ENCODE measurements around the gene PADI2. TPM values are rescaled to one million over a fixed set of nuclear protein-coding genes. Genes with fewer than 3 reads are reported as not detected.

The PADI2 gene
- total RNA-seq, 2 donors from 2014 or later, result 2.3 to 3.0 TPM

GRCh38 chr1:17027403-17027802 is 91.8 kb downstream of the PADI2 start:
- Histone ChIP-seq H3K36me3 (replicated peaks in 1 of 2; ENCODE audit: insufficient read depth in 1 of 2, low read depth in 2 of 2) (peaks cover 0 to 9% of the 10 kb centered on the region in 2 donors), H3K27ac (peak overlapping the region; percentile 69 to 88 (median 80)), H3K4me1 (peaks cover 52% of the 10 kb centered on the region), H3K9me3 (peaks cover 0 to 4% (median 0%) of the 10 kb centered on the region in 3 donors), H3K27me3 (no peaks in the 10 kb centered on the region), H3K4me3 (no peak overlapping the region)
- peak in 2 of 3 donors; percentile 33 to 45 for TF ChIP-seq POLR2A (IDR thresholded peaks at IDR 0.05)
- no peak for TF ChIP-seq CTCF (IDR thresholded peaks at IDR 0.05)
- ATAC-seq (peak; percentile 56), DNase-seq (peak; percentile 41 to 73 (median 62))
- intact Hi-C loops (cut with DNase I), result loop anchor here (10.0 kb wide), 1 partner anchor 53 kb away; no protein-coding TSS in a partner anchor
- 30 to 42% methylated on average over 5 of the region's 5 CpGs for WGBS, 2 donors

- intact Hi-C loops (cut with DNase I), result loop anchor here (10.0 kb wide), 1 partner anchor 50 kb away; no protein-coding TSS in a partner anchor
- 43 to 65% methylated on average over 1 of the region's 1 CpG for WGBS, 2 donors
- ATAC-seq, result no peak
These were observed 94.5 kb downstream of the PADI2 start for GRCh38 chr1:17024721-17025120.

GRCh38 chr1:17023573-17023972 is 95.7 kb downstream of the PADI2 start:
- intact Hi-C loops (cut with DNase I), result loop anchor here (10.0 kb wide), 1 partner anchor 49 kb away; no protein-coding TSS in a partner anchor
- ATAC-seq (no peak), DNase-seq (peak in 1 of 4 donors; percentile 2)
- TF ChIP-seq CTCF (IDR thresholded peaks at IDR 0.05) (no peak), POLR2A (IDR thresholded peaks at IDR 0.05) (no peak)
- Histone ChIP-seq H3K27me3 (no peaks in the 10 kb centered on the region), H3K4me3 (no peak overlapping the region), H3K36me3 (replicated peaks in 1 of 2; ENCODE audit: insufficient read depth in 1 of 2, low read depth in 2 of 2) (peaks cover 16 to 30% of the 10 kb centered on the region in 2 donors), H3K27ac (no peak overlapping the region), H3K4me1 (peaks cover 23% of the 10 kb centered on the region), H3K9me3 (peaks cover 0 to 4% (median 0%) of the 10 kb centered on the region in 3 donors)
- WGBS, 2 donors, result 74 to 78% methylated on average over 3 of the region's 3 CpGs

More at GRCh38 chr1:17024721-17025120, 94.5 kb downstream of the PADI2 start:
- Histone ChIP-seq H3K9me3 (peaks cover 0 to 4% (median 0%) of the 10 kb centered on the region in 3 donors), H3K4me1 (peaks cover 34% of the 10 kb centered on the region), H3K27me3 (no peaks in the 10 kb centered on the region), H3K36me3 (replicated peaks in 1 of 2; ENCODE audit: insufficient read depth in 1 of 2, low read depth in 2 of 2) (peaks cover 16 to 30% of the 10 kb centered on the region in 2 donors), H3K4me3 (no peak overlapping the region), H3K27ac (peak overlapping the region in 1 of 4 donors; percentile 2)
- DNase-seq, result no peak
- no peak for TF ChIP-seq CTCF (IDR thresholded peaks at IDR 0.05)

GRCh38 chr1:17023102-17023501 is 96.1 kb downstream of the PADI2 start:
- H3K4me1 ChIP-seq, result peaks cover 18% of the 10 kb centered on the region
- no peak overlapping the region for H3K27ac ChIP-seq
- TF ChIP-seq POLR2A (IDR thresholded peaks at IDR 0.05) (no peak), CTCF (IDR thresholded peaks at IDR 0.05) (no peak)
- DNase-seq (peak in 1 of 4 donors; percentile 2), ATAC-seq (no peak)
- intact Hi-C loops (cut with DNase I), result loop anchor here (10.0 kb wide), 1 partner anchor 48 kb away; no protein-coding TSS in a partner anchor
- WGBS, 2 donors, result 48 to 78% methylated on average over 4 of the region's 4 CpGs
- H3K36me3 ChIP-seq (replicated peaks in 1 of 2; ENCODE audit: insufficient read depth in 1 of 2, low read depth in 2 of 2), result peaks cover 16 to 32% of the 10 kb centered on the region in 2 donors
- no peaks in the 10 kb centered on the region for H3K27me3 ChIP-seq
- no peak overlapping the region for H3K4me3 ChIP-seq
- H3K9me3 ChIP-seq, result peaks cover 0 to 4% (median 0%) of the 10 kb centered on the region in 3 donors

- Histone ChIP-seq H3K36me3 (replicated peaks in 1 of 2; ENCODE audit: insufficient read depth in 1 of 2, low read depth in 2 of 2) (peaks cover 16 to 32% of the 10 kb centered on the region in 2 donors), H3K27ac (no peak overlapping the region)
These were observed 97.4 kb downstream of the PADI2 start for GRCh38 chr1:17021896-17022295.

More at GRCh38 chr1:17021896-17022295, 97.4 kb downstream of the PADI2 start:
- WGBS, 2 donors, result 76 to 77% methylated on average over 10 of the region's 10 CpGs
- TF ChIP-seq POLR2A (IDR thresholded peaks at IDR 0.05) (no peak), CTCF (IDR thresholded peaks at IDR 0.05) (no peak)
- intact Hi-C loops (cut with DNase I), result loop anchor here (10.0 kb wide), 1 partner anchor 47 kb away; no protein-coding TSS in a partner anchor
- peaks cover 0 to 4% (median 0%) of the 10 kb centered on the region in 3 donors for H3K9me3 ChIP-seq
- no peak for ATAC-seq
- peaks cover 8% of the 10 kb centered on the region for H3K4me1 ChIP-seq
- no peak for DNase-seq
- H3K4me3 ChIP-seq, result no peak overlapping the region
- no peaks in the 10 kb centered on the region for H3K27me3 ChIP-seq

All from body of pancreas (tissue), 4 donors.